Smooth muscle cell (in vitro differentiated cells): ENCODE results near the gene COL5A1. TPM values are rescaled to one million over a fixed set of nuclear protein-coding genes. Genes with fewer than 3 reads are reported as not detected.

Experiments used
- DNase-seq: peaks from one replicate; lab custom pipeline; 2025; ENCODE audit not compliant: unreplicated experiment; lab: John Stamatoyannopoulos, UW
- H2AFZ ChIP-seq: fragments of 200-600 bp; sonication (generic); 2 replicates; pipeline ENCODE4 v1.6.0; 2016; ENCODE audit warnings: antibody characterized with exemption, low read depth, mild to moderate bottlenecking
- H3F3A ChIP-seq: fragments of 200-600 bp; sonication (generic); 2 replicates; pipeline ENCODE4 v1.6.0; 2017; ENCODE audit warnings: antibody characterized with exemption, low read depth
- H3K27ac ChIP-seq: fragments of 200-600 bp; sonication (generic); 2 replicates; pipeline ENCODE4 v1.5.1; 2016; ENCODE audit warnings: low read depth, mild to moderate bottlenecking
- H3K27me3 ChIP-seq: fragments of 200-600 bp; sonication (generic); 2 replicates; pipeline ENCODE4 v1.6.1; 2016; ENCODE audit warnings: low read depth, mild to moderate bottlenecking
- H3K36me3 ChIP-seq: fragments of 200-600 bp; sonication (generic); 2 replicates; pipeline ENCODE4 v1.5.1; 2016; ENCODE audit warnings: low read depth
- H3K4me1 ChIP-seq: fragments of 200-600 bp; sonication (generic); 2 replicates; pipeline ENCODE4 v1.5.1; 2016; ENCODE audit warnings: low read depth
- H3K4me2 ChIP-seq: fragments of 200-600 bp; sonication (generic); 2 replicates; pipeline ENCODE4 v1.6.0; 2016; ENCODE audit warnings: mild to moderate bottlenecking
- H3K4me3 ChIP-seq: fragments of 200-600 bp; sonication (generic); 2 replicates; pipeline ENCODE4 v1.5.1; 2016; ENCODE audit warnings: mild to moderate bottlenecking
- H3K79me2 ChIP-seq: fragments of 200-600 bp; sonication (generic); 2 replicates; pipeline ENCODE4 v1.6.0; 2016; ENCODE audit warnings: low read depth, mild to moderate bottlenecking
- H3K9ac ChIP-seq: fragments of 200-600 bp; sonication (generic); 2 replicates; pipeline ENCODE4 v1.6.0; 2016; ENCODE audit warnings: low read depth
- H3K9me3 ChIP-seq: fragments of 200-600 bp; sonication (generic); replicated peaks from 2 replicates; pipeline ENCODE4 v1.5.1; 2016; ENCODE audit warnings: low read depth
- H4K20me1 ChIP-seq: fragments of 200-600 bp; sonication (generic); 2 replicates; pipeline ENCODE4 v1.6.0; 2016; ENCODE audit warnings: low read depth
- WGBS: methylation state at CpG from one replicate; pipeline ENCODE4 v1.1.7; 2016; ENCODE audit warnings: low lambda C conversion rate; 5-methylcytosine and 5-hydroxymethylcytosine counted together
- polyA plus RNA-seq: library from polyadenylated mRNA; unstranded; fragments of >200 nt; fragmentation: Nextera tagmentation; extraction: Ambion mirVana; gene quantifications from 2 replicates; pipeline ENCODE4 v1.2.1, GENCODE V29; 2016
- total RNA-seq: library from RNA; depleted of rRNA; stranded (reverse); fragments of >200 nt; gene quantifications from 2 replicates; pipeline ENCODE4 v1.2.3, GENCODE V29; 2014
- TF ChIP-seq, protein P1 (sequence below): fragments of 200-600 bp; sonication (generic); IDR thresholded peaks from 2 replicates; pipeline ENCODE4 v1.5.1; 2017; ENCODE audit warnings: borderline replicate concordance, mild to moderate bottlenecking, antibody characterized with exemption; ENCODE audit not compliant: insufficient read depth, poor library complexity, severe bottlenecking

The COL5A1 gene
- total and polyA plus RNA-seq, 2 experiments from 2014 or later = 1,084 to 1,443 TPM

DNA sequence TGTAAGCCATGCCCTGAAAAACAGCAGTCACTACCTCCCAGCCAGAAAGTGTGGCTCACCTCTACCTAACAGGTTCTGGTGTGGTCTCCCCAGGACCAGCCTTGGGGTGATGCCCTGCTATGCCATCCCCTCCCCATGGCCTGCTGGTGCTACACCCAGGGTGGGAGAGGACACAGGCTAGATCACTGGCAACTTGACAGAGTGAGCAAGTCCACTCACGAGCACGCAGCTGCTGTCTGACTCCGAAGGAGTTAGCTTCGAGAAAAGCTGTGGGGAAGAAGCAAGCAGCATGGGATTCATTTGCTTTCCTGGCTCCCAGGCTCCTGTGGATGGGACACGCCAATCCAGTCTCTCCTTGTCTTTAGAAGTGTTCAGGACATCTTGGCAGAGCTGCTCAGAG is 102.2 kb downstream of the COL5A1 start:
- 80% methylated on average over 5 of the region's 5 CpGs for WGBS
- no peak overlapping the region for H3K9ac ChIP-seq
- peaks cover 97% of the 10 kb centered on the region for H3F3A ChIP-seq
- DNase-seq = no peak
- TF ChIP-seq, protein P1, sequence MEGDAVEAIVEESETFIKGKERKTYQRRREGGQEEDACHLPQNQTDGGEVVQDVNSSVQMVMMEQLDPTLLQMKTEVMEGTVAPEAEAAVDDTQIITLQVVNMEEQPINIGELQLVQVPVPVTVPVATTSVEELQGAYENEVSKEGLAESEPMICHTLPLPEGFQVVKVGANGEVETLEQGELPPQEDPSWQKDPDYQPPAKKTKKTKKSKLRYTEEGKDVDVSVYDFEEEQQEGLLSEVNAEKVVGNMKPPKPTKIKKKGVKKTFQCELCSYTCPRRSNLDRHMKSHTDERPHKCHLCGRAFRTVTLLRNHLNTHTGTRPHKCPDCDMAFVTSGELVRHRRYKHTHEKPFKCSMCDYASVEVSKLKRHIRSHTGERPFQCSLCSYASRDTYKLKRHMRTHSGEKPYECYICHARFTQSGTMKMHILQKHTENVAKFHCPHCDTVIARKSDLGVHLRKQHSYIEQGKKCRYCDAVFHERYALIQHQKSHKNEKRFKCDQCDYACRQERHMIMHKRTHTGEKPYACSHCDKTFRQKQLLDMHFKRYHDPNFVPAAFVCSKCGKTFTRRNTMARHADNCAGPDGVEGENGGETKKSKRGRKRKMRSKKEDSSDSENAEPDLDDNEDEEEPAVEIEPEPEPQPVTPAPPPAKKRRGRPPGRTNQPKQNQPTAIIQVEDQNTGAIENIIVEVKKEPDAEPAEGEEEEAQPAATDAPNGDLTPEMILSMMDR = no peak
- H3K79me2 ChIP-seq = peaks cover 19% of the 10 kb centered on the region
- no peak overlapping the region for H3K27ac ChIP-seq
- H3K27me3 ChIP-seq = no peaks in the 10 kb centered on the region
- H3K4me3 ChIP-seq = no peak overlapping the region
- H3K36me3 ChIP-seq = peaks cover 33% of the 10 kb centered on the region
- H3K9me3 ChIP-seq = no peaks in the 10 kb centered on the region
- no peak overlapping the region for H3K4me2 ChIP-seq
- no peak overlapping the region for H2AFZ ChIP-seq
- peaks cover 100% of the 10 kb centered on the region for H4K20me1 ChIP-seq
- H3K4me1 ChIP-seq = no peaks in the 10 kb centered on the region

DNA sequence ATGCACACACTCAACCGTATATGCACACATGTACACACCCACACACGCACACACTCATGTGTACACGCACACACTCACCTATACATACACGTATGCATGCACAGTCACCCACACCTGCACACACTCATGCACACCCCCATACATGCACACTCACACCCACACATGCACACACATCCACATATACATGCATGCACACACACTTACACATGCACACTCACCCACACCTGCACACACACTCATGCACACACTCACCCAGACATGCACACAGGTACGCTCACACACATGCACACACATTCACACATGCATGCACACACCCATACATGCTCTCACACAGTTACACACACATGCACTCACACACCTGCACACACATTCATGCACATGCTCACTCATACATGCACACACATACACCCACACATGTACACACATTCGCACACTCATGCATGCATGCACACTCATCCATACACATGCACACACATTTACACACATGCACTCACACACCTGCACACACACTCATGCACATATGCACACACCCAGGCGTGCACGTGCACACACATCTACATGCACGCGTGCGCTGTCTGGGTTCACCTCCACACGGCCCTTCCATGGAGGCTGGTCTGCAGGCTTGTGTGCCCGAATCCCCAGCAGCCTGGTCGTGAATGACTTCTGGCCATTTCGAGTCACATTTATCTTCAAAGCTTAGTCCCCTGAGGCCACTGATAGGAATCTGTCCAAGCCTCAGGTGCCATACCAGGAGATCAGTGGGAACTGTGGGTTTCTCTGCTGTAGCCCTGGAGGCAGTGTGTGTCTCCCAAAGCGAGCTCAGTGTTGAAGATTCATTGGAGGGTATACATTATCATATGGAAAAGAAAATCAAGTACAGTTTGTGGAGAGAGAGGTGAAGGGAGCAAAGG is 103.0 kb downstream of the COL5A1 start:
- Histone ChIP-seq H3K4me3 (no peak overlapping the region), H4K20me1 (peaks cover 100% of the 10 kb centered on the region), H3K4me2 (no peak overlapping the region), H3K27ac (peak overlapping the region; percentile 42), H2AFZ (no peak overlapping the region), H3K27me3 (no peaks in the 10 kb centered on the region), H3K9ac (no peak overlapping the region), H3F3A (peaks cover 97% of the 10 kb centered on the region), H3K79me2 (peaks cover 24% of the 10 kb centered on the region), H3K36me3 (peaks cover 38% of the 10 kb centered on the region), H3K4me1 (no peaks in the 10 kb centered on the region), H3K9me3 (no peaks in the 10 kb centered on the region)
- 95% methylated on average over 16 of the region's 16 CpGs for WGBS
- no peak for DNase-seq
- TF ChIP-seq, protein P1 = no peak

DNA sequence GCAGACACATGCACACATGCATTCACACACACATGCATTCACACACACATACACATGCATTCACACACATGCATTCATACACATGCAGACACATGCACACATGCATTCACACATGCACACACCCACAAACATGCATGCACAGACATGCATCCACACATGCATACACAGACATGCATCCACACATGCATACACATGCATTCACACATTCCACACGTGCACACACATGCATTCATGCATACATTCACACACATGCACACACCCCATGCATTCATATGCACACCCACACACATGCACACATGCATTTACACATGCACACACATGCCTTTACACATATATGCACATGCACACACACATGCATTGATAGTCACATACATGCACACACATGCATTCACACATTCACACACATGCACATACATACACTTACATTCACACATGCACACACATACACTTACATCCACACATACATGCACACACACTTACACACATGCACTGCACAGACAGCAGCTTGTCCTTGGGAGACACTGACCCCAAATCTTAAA is 106.4 kb downstream of the COL5A1 start:
- Histone ChIP-seq H3K27ac (no peak overlapping the region), H2AFZ (no peak overlapping the region), H3K27me3 (no peaks in the 10 kb centered on the region), H3K4me2 (no peak overlapping the region), H4K20me1 (peaks cover 100% of the 10 kb centered on the region), H3K36me3 (peaks cover 31% of the 10 kb centered on the region), H3K9me3 (no peaks in the 10 kb centered on the region), H3K9ac (no peak overlapping the region), H3F3A (peaks cover 97% of the 10 kb centered on the region), H3K4me3 (no peak overlapping the region), H3K79me2 (peaks cover 32% of the 10 kb centered on the region), H3K4me1 (no peaks in the 10 kb centered on the region)
- no peak for DNase-seq
- TF ChIP-seq, protein P1 = no peak
- 93% methylated on average over 1 of the region's 1 CpG for WGBS
